Fibroblast of mammary gland (primary cell): Measurements from ENCODE around the gene FCRL6.

Experiments used
- DNase-seq: peaks from one replicate; pipeline ENCODE4 v3.0.0-alpha.2; 2010; ENCODE audit warnings: low read depth
- H3K4me3 ChIP-seq: 2 replicates; pipeline ENCODE4 v1.5.1; 2011; ENCODE audit warnings: low read depth, mild to moderate bottlenecking, low read length, moderate library complexity; ENCODE audit not compliant: control insufficient read depth
- TF ChIP-seq, protein P1 (sequence below): conservative IDR thresholded peaks from 2 replicates; pipeline ENCODE4 v1.5.1; 2011; ENCODE audit warnings: low read depth, low read length, inconsistent platforms; ENCODE audit not compliant: control insufficient read depth, insufficient read depth

The FCRL6 gene

DNA sequence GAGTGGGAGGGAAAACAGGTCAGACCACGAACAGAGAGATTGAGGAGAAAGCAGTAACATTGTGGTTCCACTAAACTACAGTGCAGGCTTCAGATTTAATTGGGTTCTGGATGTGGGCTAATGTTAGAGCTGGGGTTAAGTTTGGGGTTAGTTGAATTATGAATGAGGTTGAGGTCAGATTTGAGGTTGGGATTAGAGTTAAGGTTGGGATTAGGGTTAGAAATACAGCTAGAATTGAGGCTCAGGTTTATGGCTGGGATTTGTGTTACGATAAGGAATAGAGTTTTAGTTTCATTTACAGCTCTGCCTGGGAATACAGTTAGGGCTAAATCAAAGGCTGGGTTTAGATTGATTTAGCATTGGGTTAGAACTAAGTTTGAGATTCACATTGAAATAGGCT lies 62.1 kb downstream of the FCRL6 start:
- DNase-seq, result no peak
- TF ChIP-seq, protein P1, sequence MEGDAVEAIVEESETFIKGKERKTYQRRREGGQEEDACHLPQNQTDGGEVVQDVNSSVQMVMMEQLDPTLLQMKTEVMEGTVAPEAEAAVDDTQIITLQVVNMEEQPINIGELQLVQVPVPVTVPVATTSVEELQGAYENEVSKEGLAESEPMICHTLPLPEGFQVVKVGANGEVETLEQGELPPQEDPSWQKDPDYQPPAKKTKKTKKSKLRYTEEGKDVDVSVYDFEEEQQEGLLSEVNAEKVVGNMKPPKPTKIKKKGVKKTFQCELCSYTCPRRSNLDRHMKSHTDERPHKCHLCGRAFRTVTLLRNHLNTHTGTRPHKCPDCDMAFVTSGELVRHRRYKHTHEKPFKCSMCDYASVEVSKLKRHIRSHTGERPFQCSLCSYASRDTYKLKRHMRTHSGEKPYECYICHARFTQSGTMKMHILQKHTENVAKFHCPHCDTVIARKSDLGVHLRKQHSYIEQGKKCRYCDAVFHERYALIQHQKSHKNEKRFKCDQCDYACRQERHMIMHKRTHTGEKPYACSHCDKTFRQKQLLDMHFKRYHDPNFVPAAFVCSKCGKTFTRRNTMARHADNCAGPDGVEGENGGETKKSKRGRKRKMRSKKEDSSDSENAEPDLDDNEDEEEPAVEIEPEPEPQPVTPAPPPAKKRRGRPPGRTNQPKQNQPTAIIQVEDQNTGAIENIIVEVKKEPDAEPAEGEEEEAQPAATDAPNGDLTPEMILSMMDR, result no peak
- H3K4me3 ChIP-seq, result no peak overlapping the region
